ENCODE data around the gene SDSL.

SDSL gene

GRCh38 chr12:113478351-113479011, 56.3 kb downstream of the SDSL start:
- Histone ChIP-seq H3K9me3 (ENCODE audit: control insufficient read depth, insufficient read depth, low read depth, low read length) (no peaks in the 10 kb centered on the region), H3K27me3 (ENCODE audit: control insufficient read depth, insufficient read depth, low read length) (peaks cover 96% of the 10 kb centered on the region), H3K4me1 (ENCODE audit: control insufficient read depth, insufficient read depth, low read length) (peaks cover 39% of the 10 kb centered on the region), H3K4me3 (ENCODE audit: low read depth, low read length) (peak overlapping the region; percentile 52), H3K36me3 (ENCODE audit: control insufficient read depth, insufficient read depth, low read length) (no peaks in the 10 kb centered on the region), H3K27ac (ENCODE audit: low read depth, low read length) (no peak overlapping the region), H3K9ac (ENCODE audit: low read length) (no peak overlapping the region)

GRCh38 chr12:113479216-113479589, 57.0 kb downstream of the SDSL start:
- H3K9ac ChIP-seq (ENCODE audit: low read length) = no peak overlapping the region
- H3K27ac ChIP-seq (ENCODE audit: low read depth, low read length) = no peak overlapping the region
- no peaks in the 10 kb centered on the region for H3K9me3 ChIP-seq (ENCODE audit: control insufficient read depth, insufficient read depth, low read depth, low read length)
- H3K4me1 ChIP-seq (ENCODE audit: control insufficient read depth, insufficient read depth, low read length) = peaks cover 36% of the 10 kb centered on the region
- no peaks in the 10 kb centered on the region for H3K36me3 ChIP-seq (ENCODE audit: control insufficient read depth, insufficient read depth, low read length)
- H3K27me3 ChIP-seq (ENCODE audit: control insufficient read depth, insufficient read depth, low read length) = peaks cover 96% of the 10 kb centered on the region
- H3K4me3 ChIP-seq (ENCODE audit: low read depth, low read length) = peak overlapping the region; percentile 52

GRCh38 chr12:113479590-113480335, 57.6 kb downstream of the SDSL start:
- Histone ChIP-seq H3K36me3 (ENCODE audit: control insufficient read depth, insufficient read depth, low read length) (no peaks in the 10 kb centered on the region), H3K27me3 (ENCODE audit: control insufficient read depth, insufficient read depth, low read length) (peaks cover 96% of the 10 kb centered on the region), H3K4me3 (ENCODE audit: low read depth, low read length) (peak overlapping the region; percentile 52), H3K27ac (ENCODE audit: low read depth, low read length) (no peak overlapping the region), H3K4me1 (ENCODE audit: control insufficient read depth, insufficient read depth, low read length) (peaks cover 36% of the 10 kb centered on the region), H3K9ac (ENCODE audit: low read length) (no peak overlapping the region), H3K9me3 (ENCODE audit: control insufficient read depth, insufficient read depth, low read depth, low read length) (no peaks in the 10 kb centered on the region)

GRCh38 chr12:113480336-113480971, 58.3 kb downstream of the SDSL start:
- Histone ChIP-seq H3K36me3 (ENCODE audit: control insufficient read depth, insufficient read depth, low read length) (no peaks in the 10 kb centered on the region), H3K27me3 (ENCODE audit: control insufficient read depth, insufficient read depth, low read length) (peaks cover 96% of the 10 kb centered on the region), H3K4me1 (ENCODE audit: control insufficient read depth, insufficient read depth, low read length) (peaks cover 40% of the 10 kb centered on the region), H3K9me3 (ENCODE audit: control insufficient read depth, insufficient read depth, low read depth, low read length) (no peaks in the 10 kb centered on the region), H3K27ac (ENCODE audit: low read depth, low read length) (no peak overlapping the region), H3K4me3 (ENCODE audit: low read depth, low read length) (no peak overlapping the region), H3K9ac (ENCODE audit: low read length) (no peak overlapping the region)

- Histone ChIP-seq H3K27me3 (ENCODE audit: control insufficient read depth, insufficient read depth, low read length) (peaks cover 98% of the 10 kb centered on the region), H3K36me3 (ENCODE audit: control insufficient read depth, insufficient read depth, low read length) (no peaks in the 10 kb centered on the region), H3K4me3 (ENCODE audit: low read depth, low read length) (no peak overlapping the region), H3K4me1 (ENCODE audit: control insufficient read depth, insufficient read depth, low read length) (peaks cover 40% of the 10 kb centered on the region), H3K27ac (ENCODE audit: low read depth, low read length) (no peak overlapping the region), H3K9me3 (ENCODE audit: control insufficient read depth, insufficient read depth, low read depth, low read length) (no peaks in the 10 kb centered on the region), H3K9ac (ENCODE audit: low read length) (no peak overlapping the region)
Measured at GRCh38 chr12:113482334-113482733, 60.2 kb downstream of the SDSL start.

- no peak overlapping the region for H3K9ac ChIP-seq (ENCODE audit: low read length)
- H3K36me3 ChIP-seq (ENCODE audit: control insufficient read depth, insufficient read depth, low read length) = no peaks in the 10 kb centered on the region
- peaks cover 90% of the 10 kb centered on the region for H3K27me3 ChIP-seq (ENCODE audit: control insufficient read depth, insufficient read depth, low read length)
- no peak overlapping the region for H3K4me3 ChIP-seq (ENCODE audit: low read depth, low read length)
- no peaks in the 10 kb centered on the region for H3K9me3 ChIP-seq (ENCODE audit: control insufficient read depth, insufficient read depth, low read depth, low read length)
- peaks cover 23% of the 10 kb centered on the region for H3K4me1 ChIP-seq (ENCODE audit: control insufficient read depth, insufficient read depth, low read length)
- no peak overlapping the region for H3K27ac ChIP-seq (ENCODE audit: low read depth, low read length)
Measured at GRCh38 chr12:113485330-113485729, 63.1 kb downstream of the SDSL start.

- H3K4me3 ChIP-seq (ENCODE audit: low read depth, low read length) = no peak overlapping the region
- H3K9me3 ChIP-seq (ENCODE audit: control insufficient read depth, insufficient read depth, low read depth, low read length) = peaks cover under 1% of the 10 kb centered on the region; the same call in 1 of the 2 replicates
- peaks cover 79% of the 10 kb centered on the region for H3K27me3 ChIP-seq (ENCODE audit: control insufficient read depth, insufficient read depth, low read length)
- no peaks in the 10 kb centered on the region for H3K36me3 ChIP-seq (ENCODE audit: control insufficient read depth, insufficient read depth, low read length)
- H3K4me1 ChIP-seq (ENCODE audit: control insufficient read depth, insufficient read depth, low read length) = peaks cover 23% of the 10 kb centered on the region
- H3K27ac ChIP-seq (ENCODE audit: low read depth, low read length) = no peak overlapping the region
- no peak overlapping the region for H3K9ac ChIP-seq (ENCODE audit: low read length)
Measured at GRCh38 chr12:113486722-113487121, 64.5 kb downstream of the SDSL start.
